Inflammatory macrophage (primary cell): ENCODE measurements around the gene MYH4.

ENCODE experiments used
- DNase-seq, 2 donors: peaks; one replicate each; pipeline ENCODE4 v3.0.0-alpha.2; 2020 to 2022

MYH4 gene

GRCh38 chr17:10421211-10421610 lies 48.1 kb downstream of the MYH4 start:
- no peak for DNase-seq

GRCh38 chr17:10420811-10421210 lies 48.5 kb downstream of the MYH4 start:
- DNase-seq: no peak

- DNase-seq: no peak
Measured at GRCh38 chr17:10417431-10417830, 51.9 kb downstream of the MYH4 start.

- no peak for DNase-seq
Measured at GRCh38 chr17:10415161-10415560, 54.2 kb downstream of the MYH4 start.

GRCh38 chr17:10403589-10403988 lies 65.8 kb downstream of the MYH4 start:
- no peak for DNase-seq

GRCh38 chr17:10398352-10398751 lies 71.0 kb downstream of the MYH4 start:
- no peak for DNase-seq

- DNase-seq: no peak
Measured at GRCh38 chr17:10396524-10397163, 72.7 kb downstream of the MYH4 start.

- no peak for DNase-seq
Measured at GRCh38 chr17:10394201-10394887, 75.0 kb downstream of the MYH4 start.
